ENCODE data around the gene PEX11G.

Gene PEX11G

DNA sequence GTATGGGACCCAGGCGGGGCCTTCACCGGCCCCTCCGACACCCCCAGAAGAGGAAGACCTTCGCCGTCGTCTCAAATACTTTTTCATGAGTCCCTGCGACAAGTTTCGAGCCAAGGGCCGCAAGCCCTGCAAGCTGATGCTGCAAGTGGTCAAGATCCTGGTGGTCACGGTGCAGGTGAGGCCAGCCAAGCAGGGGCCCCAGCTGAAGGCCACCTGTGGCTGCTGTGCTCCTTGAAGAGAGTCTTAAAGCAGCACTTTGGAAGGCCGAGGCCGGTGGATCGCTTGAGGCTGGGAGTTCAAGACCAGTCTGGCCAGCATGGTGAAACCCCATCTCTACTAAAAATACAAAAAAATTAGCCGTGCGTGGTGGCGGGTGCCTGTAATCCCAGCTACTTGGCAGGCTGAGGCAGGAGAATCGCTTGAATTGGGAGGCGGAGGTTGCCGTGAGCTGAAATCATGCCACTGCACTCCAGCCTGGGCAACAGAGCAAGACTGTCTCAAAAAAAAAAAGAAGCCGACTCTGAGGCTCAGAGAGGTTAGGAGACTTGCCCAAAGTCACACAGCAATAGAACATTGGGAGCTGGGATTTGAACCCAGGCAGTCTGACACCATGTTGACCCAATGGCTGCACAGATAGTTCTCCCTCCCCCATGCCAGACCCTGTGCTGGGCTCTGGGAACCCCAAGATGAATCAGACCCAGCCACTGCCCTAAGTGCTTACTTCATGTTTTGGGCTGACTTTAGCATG lies 36.3 kb upstream of the PEX11G start:
- TF ChIP-seq, protein P1, sequence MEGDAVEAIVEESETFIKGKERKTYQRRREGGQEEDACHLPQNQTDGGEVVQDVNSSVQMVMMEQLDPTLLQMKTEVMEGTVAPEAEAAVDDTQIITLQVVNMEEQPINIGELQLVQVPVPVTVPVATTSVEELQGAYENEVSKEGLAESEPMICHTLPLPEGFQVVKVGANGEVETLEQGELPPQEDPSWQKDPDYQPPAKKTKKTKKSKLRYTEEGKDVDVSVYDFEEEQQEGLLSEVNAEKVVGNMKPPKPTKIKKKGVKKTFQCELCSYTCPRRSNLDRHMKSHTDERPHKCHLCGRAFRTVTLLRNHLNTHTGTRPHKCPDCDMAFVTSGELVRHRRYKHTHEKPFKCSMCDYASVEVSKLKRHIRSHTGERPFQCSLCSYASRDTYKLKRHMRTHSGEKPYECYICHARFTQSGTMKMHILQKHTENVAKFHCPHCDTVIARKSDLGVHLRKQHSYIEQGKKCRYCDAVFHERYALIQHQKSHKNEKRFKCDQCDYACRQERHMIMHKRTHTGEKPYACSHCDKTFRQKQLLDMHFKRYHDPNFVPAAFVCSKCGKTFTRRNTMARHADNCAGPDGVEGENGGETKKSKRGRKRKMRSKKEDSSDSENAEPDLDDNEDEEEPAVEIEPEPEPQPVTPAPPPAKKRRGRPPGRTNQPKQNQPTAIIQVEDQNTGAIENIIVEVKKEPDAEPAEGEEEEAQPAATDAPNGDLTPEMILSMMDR (IDR thresholded peaks at IDR 0.05; ENCODE audit: borderline replicate concordance, insufficient read depth, low read depth, low read length) = no peak
- H3K4me3 ChIP-seq (ENCODE audit: low read depth, low read length) = no peak overlapping the region

DNA sequence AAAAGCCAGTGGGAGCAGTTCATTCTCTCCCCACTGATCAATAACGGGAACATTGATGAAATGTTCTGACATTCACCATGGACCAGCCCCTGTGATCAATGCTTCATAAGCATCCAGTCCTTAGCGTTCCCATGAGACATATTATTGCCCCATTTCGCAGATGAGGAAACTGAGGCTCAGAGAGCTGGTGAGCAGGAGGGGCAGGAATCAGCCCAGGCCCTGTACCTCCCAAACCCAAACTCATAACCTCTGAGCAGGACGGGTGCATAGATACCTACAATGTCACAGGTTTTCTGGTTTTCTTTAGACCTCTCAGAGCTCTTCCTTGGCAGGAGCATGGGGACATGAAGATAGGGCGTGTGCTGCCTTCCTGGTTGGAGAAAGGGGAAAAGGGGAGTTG lies 35.7 kb upstream of the PEX11G start:
- TF ChIP-seq, protein P1 (IDR thresholded peaks at IDR 0.05; ENCODE audit: borderline replicate concordance, insufficient read depth, low read depth, low read length) = no peak
- H3K4me3 ChIP-seq (ENCODE audit: low read depth, low read length) = no peak overlapping the region

DNA sequence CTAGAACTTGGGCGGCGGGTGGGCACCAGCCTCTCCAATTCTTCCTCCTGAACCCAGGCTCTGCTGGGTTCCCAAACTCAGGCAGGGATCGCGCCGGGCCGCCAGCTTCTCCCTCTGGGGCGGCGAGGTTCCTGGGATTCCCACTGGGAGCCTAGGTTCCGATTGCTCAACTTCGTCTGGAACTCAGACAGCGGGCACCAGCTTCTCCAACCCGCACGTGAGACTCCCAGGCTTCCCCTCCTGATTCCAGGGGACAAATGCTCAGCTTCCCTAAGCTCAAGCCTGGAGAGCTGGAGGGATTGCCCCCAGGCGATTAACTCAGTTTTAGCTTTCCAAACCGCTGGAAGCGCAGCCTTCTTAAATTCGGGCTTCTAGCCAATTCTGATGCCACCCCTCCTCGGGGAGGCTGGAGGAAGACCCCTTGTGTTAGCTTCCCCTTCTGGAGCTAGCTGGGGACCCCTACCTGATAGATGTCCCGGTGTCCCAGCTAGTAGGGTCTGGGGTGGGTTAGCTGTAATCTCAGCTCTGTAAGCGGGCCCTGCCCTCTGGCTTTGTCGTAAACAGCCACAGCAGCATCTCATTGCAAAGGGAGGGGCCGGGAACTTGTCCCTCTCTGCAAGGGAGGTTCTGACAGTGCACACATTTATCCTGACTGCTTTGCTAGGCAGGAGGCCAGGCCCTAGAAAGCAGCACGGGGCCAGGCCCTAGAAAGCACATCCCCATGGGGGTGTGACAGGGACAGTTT lies 34.3 kb upstream of the PEX11G start:
- H3K4me3 ChIP-seq (ENCODE audit: low read depth, low read length) = peak overlapping the region; percentile 67
- TF ChIP-seq, protein P1 (IDR thresholded peaks at IDR 0.05; ENCODE audit: borderline replicate concordance, insufficient read depth, low read depth, low read length) = no peak

DNA sequence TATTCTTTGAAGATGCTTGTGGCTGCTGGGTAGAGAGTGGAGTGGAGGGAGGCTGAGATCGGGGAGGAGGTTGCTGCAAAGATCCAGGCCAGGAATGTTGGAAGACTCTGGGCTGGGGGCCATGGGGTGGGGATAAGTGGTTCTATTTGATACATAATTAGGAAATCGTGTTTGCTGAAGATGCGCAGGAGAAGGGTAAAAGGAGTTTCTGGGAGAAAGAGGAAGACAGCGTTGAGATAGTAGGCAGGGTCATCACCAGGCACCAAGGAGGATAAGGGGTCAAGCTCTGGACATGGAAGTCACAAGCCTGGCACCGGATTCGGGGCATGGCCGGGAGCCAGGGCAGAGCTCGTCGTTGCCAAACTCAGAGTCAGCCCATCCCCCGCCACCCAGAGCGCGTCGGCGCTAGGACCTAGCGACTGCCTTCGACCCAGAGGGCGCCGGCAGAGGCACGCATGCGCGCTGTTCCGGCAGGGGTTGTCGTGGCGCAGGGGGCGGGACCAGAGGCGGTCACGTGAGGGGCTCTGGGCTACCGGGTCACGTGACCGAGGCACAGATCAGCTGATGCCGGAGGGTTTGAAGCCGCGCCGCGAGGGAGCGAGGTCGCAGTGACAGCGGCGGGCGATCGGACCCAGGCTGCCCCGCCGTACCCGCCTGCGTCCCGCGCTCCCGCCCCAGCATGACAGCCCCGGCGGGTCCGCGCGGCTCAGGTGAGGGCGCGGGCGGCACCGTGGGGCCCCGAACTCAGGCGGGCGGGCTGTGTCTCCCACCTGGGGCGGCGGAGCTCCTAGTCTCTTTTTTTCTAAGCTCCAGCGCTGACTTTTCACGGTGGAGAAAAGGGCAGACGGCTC lies 33.5 kb upstream of the PEX11G start, which contains the start of gene MCOLN1:
MCOLN1 (plus strand) TSS at position 553 of the 851 bp plus-strand sequence; CDS start at position 680, 127 bp downstream.
- TF ChIP-seq, protein P1 (IDR thresholded peaks at IDR 0.05; ENCODE audit: borderline replicate concordance, insufficient read depth, low read depth, low read length) = no peak
- peak within 1 kb of the TSS; percentile 67 for H3K4me3 ChIP-seq (ENCODE audit: low read depth, low read length)

DNA sequence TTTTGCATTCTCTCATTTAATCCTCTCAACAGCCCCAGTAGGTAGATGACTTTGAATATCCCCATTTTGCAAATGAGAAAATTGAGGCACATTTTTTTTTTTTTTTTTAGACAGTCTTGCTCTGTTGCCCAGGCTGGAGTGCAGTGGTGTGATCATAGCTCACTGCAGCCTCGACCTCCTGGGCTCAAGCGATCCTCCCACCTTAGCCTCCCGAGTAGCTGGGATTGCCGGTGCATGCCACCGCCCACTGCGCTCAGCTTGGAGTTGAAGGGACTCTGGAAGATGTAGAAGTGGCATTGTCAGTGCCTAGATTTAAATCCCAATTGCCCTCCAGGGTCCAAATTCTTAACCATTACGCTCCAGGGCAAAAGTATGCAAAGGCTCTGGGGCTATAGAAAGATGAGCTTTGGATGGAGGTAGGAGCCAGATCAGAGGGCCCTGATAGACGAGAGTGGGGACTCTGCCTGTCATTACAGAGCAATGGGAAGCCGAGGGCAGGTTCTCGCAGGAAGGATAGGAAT lies 32.8 kb upstream of the PEX11G start:
- H3K4me3 ChIP-seq (ENCODE audit: low read depth, low read length) = no peak overlapping the region
- TF ChIP-seq, protein P1 (IDR thresholded peaks at IDR 0.05; ENCODE audit: borderline replicate concordance, insufficient read depth, low read depth, low read length) = no peak

DNA sequence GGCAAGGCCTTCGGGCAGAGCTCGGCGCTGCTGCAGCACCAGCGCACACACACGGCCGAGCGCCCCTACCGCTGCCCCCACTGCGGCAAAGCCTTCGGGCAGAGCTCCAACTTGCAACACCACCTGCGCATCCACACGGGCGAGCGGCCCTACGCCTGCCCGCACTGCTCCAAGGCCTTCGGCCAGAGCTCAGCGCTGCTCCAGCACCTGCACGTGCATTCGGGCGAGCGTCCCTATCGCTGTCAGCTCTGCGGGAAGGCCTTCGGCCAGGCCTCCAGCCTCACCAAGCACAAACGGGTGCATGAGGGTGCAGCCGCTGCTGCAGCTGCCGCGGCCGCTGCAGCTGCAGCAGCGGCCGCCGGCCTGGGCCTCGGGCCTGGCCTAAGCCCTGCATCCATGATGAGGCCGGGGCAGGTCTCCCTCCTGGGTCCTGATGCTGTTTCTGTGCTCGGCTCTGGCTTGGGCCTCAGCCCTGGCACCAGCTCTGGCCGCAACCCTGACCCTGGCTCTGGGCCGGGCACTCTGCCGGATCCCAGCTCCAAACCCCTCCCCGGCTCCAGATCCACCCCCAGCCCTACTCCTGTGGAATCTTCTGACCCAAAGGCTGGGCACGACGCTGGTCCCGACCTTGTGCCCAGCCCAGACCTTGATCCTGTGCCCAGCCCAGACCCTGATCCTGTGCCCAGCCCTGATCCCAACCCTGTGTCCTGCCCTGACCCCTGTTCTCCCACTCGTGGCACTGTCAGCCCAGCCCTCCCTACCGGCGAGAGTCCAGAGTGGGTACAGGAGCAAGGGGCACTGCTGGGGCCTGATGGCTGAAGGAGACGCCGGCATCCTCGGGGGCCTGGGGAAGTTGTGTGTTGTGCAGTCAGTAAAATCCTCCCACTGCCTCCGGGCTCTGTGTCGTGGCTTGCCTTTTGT lies 31.6 kb upstream of the PEX11G start:
- TF ChIP-seq, protein P1 (IDR thresholded peaks at IDR 0.05; ENCODE audit: borderline replicate concordance, insufficient read depth, low read depth, low read length) = no peak
- no peak overlapping the region for H3K4me3 ChIP-seq (ENCODE audit: low read depth, low read length)
